HEK293 (cell line): ENCODE results near the gene LMAN2L.
A peak's percentile ranks its signal among the peaks of the same experiment; 100 is the strongest.

Experiments
- CTCF ChIA-PET: fragments of 350-600 bp; formaldehyde crosslinking; extraction: SDS; loops from one replicate; lab custom pipeline; 2021; ENCODE audit warnings: antibody characterized with exemption; lab: Yijun Ruan, JAX
- POLR2A ChIA-PET: fragments of 300-600 bp; formaldehyde crosslinking; extraction: SDS; loops from one replicate; lab custom pipeline; 2020; ENCODE audit warnings: antibody characterized with exemption, inconsistent platforms; lab: Yijun Ruan, JAX
- H3K27ac ChIP-seq: fragments of 200-500 bp; sonication (Bioruptor generic); 2 replicates; pipeline ENCODE4 v1.5.1; 2014; ENCODE audit warnings: low read depth, low read length, control low read depth, inconsistent platforms; ENCODE audit errors: extremely low read depth
- H3K36me3 ChIP-seq, 2 experiments: fragments of 200-500 bp in 1 of 2; sonication (Bioruptor generic) in 1 of 2; 1 replicate in 1 of 2; 2 replicates in 1 of 2; pipeline ENCODE4 v1.5.1; 2014 to 2017; ENCODE audit warnings: inconsistent platforms in 2 of 2, low read length in 2 of 2; ENCODE audit not compliant: control insufficient read depth in 2 of 2, insufficient read depth in 1 of 2
- H3K4me1 ChIP-seq: fragments of 200-500 bp; sonication (Bioruptor generic); 2 replicates; pipeline ENCODE4 v1.5.1; 2014; ENCODE audit warnings: mild to moderate bottlenecking, low read length, inconsistent platforms; ENCODE audit not compliant: control insufficient read depth, insufficient read depth
- H3K4me3 ChIP-seq: 2 replicates; pipeline ENCODE4 v1.5.1; 2011; ENCODE audit warnings: low read depth, mild to moderate bottlenecking, control low read depth, low read length, moderate library complexity
- H3K9me3 ChIP-seq: fragments of 200-500 bp; sonication (Bioruptor generic); 2 replicates; pipeline ENCODE4 v1.5.1; 2014; ENCODE audit warnings: low read depth, low read length, inconsistent platforms; ENCODE audit not compliant: control insufficient read depth, insufficient read depth
- ATF2 ChIP-seq: fragments of 450-650 bp; formaldehyde crosslinking; IDR thresholded peaks from 2 replicates; pipeline ENCODE4 v1.5.1; 2016; ENCODE audit warnings: missing biosample characterization, missing genetic modification characterization, low read depth
- BCL11B ChIP-seq: fragments of 450-650 bp; formaldehyde crosslinking; IDR thresholded peaks from 2 replicates; pipeline ENCODE4 v1.5.1; 2016; ENCODE audit warnings: low read depth, missing biosample characterization, missing genetic modification characterization
- ZFP3 ChIP-seq: fragments of 450-650 bp; formaldehyde crosslinking; IDR thresholded peaks from 2 replicates; pipeline ENCODE4 v1.5.1; 2016; ENCODE audit warnings: low read depth, missing biosample characterization, missing genetic modification characterization
- ZFP41 ChIP-seq: fragments of 450-650 bp; formaldehyde crosslinking; IDR thresholded peaks from 2 replicates; pipeline ENCODE4 v1.5.1; 2016; ENCODE audit warnings: missing biosample characterization, missing genetic modification characterization, borderline replicate concordance
- ZIC2 ChIP-seq: fragments of 450-650 bp; formaldehyde crosslinking; IDR thresholded peaks from 2 replicates; pipeline ENCODE4 v1.5.1; 2016; ENCODE audit warnings: missing biosample characterization, missing genetic modification characterization
- ZNF10 ChIP-seq: fragments of 450-650 bp; formaldehyde crosslinking; IDR thresholded peaks from 2 replicates; pipeline ENCODE4 v1.5.1; 2017; ENCODE audit warnings: missing biosample characterization, missing genetic modification characterization
- ZNF133 ChIP-seq: fragments of 450-650 bp; formaldehyde crosslinking; IDR thresholded peaks from 2 replicates; pipeline ENCODE4 v1.5.1; 2016; ENCODE audit warnings: missing biosample characterization, missing genetic modification characterization
- ZNF26 ChIP-seq: fragments of 450-650 bp; formaldehyde crosslinking; IDR thresholded peaks from 2 replicates; pipeline ENCODE4 v1.5.1; 2016; ENCODE audit warnings: missing biosample characterization, missing genetic modification characterization
- ZNF335 ChIP-seq: fragments of 450-650 bp; formaldehyde crosslinking; conservative IDR thresholded peaks from 2 replicates; pipeline ENCODE4 v1.5.1; 2016; ENCODE audit warnings: missing biosample characterization, missing genetic modification characterization
- ZNF341 ChIP-seq: fragments of 450-650 bp; formaldehyde crosslinking; IDR thresholded peaks from 2 replicates; pipeline ENCODE4; 2016; ENCODE audit warnings: low read depth, missing biosample characterization, missing genetic modification characterization
- ZNF449 ChIP-seq: fragments of 450-650 bp; formaldehyde crosslinking; IDR thresholded peaks from 2 replicates; pipeline ENCODE4 v1.5.1; 2017; ENCODE audit warnings: missing biosample characterization, mild to moderate bottlenecking, missing genetic modification characterization, moderate library complexity
- ZNF510 ChIP-seq: fragments of 450-650 bp; formaldehyde crosslinking; IDR thresholded peaks from 2 replicates; pipeline ENCODE4 v1.5.1; 2018; ENCODE audit warnings: mild to moderate bottlenecking, missing genetic modification characterization, missing biosample characterization; ENCODE audit not compliant: insufficient replicate concordance
- ZNF626 ChIP-seq: fragments of 450-650 bp; sonication (Bioruptor Pico); formaldehyde crosslinking; IDR thresholded peaks from 2 replicates; pipeline ENCODE4 v1.5.1; 2018; ENCODE audit warnings: missing biosample characterization, missing genetic modification characterization, inconsistent platforms
- ZNF792 ChIP-seq: fragments of 450-650 bp; formaldehyde crosslinking; IDR thresholded peaks from 2 replicates; pipeline ENCODE4 v1.5.1; 2016; ENCODE audit warnings: missing biosample characterization, missing genetic modification characterization
- TF ChIP-seq, protein P1 (sequence below): fragments of 450-650 bp; formaldehyde crosslinking; conservative IDR thresholded peaks from 2 replicates; pipeline ENCODE4 v1.5.1; 2016; ENCODE audit warnings: low read depth, missing biosample characterization, missing genetic modification characterization
- TF ChIP-seq, protein P2 (sequence below): fragments of 450-650 bp; formaldehyde crosslinking; IDR thresholded peaks from 2 replicates; pipeline ENCODE4 v1.5.1; 2016; ENCODE audit warnings: missing biosample characterization, missing genetic modification characterization
- TF ChIP-seq, protein P3 (sequence below): fragments of 450-650 bp; formaldehyde crosslinking; IDR thresholded peaks from 2 replicates; pipeline ENCODE4 v1.5.1; 2016; ENCODE audit warnings: missing biosample characterization, missing genetic modification characterization

The LMAN2L gene

DNA sequence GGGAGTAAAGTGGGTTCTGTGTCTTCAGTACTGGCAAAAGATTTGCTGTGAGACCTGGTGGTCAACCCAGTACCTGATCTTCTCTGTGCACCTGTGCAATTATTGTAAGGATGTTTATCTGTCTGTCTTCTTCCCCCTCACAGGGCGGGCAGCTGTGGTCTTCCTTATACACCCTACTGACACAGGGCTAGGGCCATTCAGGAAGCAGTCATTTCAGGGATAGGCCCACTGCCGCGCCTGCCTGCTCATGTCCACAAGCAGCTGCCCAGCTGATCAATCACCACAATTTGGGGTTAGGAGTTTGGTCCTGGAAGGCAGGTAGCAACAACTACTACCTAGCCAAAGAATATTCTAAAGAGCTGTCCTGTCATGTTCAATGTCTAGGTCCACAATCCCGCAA lies 19.7 kb upstream of the LMAN2L start:
- ChIA-PET POLR2A (interaction anchor here (0.9 to 1.7 kb wide), 3 partner anchors 28 to 122 kb away, joined by 3 to 5 read pairs (median 3); partner anchors contain the start of gene KANSL3), CTCF (interaction anchor here (6.8 kb wide), 1 partner anchor 16 kb away, joined by 48 read pairs; no protein-coding TSS in a partner anchor)
- no peaks in the 10 kb centered on the region for H3K9me3 ChIP-seq
- no peak overlapping the region for H3K4me3 ChIP-seq
- H3K36me3 ChIP-seq, result no peaks in the 10 kb centered on the region; a peak in 1 of 3 replicates
- no peak for TF ChIP-seq ZFP41 (tag by site-specific recombination)
- TF ChIP-seq ZNF510, result no peak
- TF ChIP-seq, protein P1, sequence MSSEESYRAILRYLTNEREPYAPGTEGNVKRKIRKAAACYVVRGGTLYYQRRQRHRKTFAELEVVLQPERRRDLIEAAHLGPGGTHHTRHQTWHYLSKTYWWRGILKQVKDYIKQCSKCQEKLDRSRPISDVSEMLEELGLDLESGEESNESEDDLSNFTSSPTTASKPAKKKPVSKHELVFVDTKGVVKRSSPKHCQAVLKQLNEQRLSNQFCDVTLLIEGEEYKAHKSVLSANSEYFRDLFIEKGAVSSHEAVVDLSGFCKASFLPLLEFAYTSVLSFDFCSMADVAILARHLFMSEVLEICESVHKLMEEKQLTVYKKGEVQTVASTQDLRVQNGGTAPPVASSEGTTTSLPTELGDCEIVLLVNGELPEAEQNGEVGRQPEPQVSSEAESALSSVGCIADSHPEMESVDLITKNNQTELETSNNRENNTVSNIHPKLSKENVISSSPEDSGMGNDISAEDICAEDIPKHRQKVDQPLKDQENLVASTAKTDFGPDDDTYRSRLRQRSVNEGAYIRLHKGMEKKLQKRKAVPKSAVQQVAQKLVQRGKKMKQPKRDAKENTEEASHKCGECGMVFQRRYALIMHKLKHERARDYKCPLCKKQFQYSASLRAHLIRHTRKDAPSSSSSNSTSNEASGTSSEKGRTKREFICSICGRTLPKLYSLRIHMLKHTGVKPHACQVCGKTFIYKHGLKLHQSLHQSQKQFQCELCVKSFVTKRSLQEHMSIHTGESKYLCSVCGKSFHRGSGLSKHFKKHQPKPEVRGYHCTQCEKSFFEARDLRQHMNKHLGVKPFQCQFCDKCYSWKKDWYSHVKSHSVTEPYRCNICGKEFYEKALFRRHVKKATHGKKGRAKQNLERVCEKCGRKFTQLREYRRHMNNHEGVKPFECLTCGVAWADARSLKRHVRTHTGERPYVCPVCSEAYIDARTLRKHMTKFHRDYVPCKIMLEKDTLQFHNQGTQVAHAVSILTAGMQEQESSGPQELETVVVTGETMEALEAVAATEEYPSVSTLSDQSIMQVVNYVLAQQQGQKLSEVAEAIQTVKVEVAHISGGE (tag by site-specific recombination), result no peak
- no peak for TF ChIP-seq ZFP3 (tag by site-specific recombination)
- TF ChIP-seq, protein P2, sequence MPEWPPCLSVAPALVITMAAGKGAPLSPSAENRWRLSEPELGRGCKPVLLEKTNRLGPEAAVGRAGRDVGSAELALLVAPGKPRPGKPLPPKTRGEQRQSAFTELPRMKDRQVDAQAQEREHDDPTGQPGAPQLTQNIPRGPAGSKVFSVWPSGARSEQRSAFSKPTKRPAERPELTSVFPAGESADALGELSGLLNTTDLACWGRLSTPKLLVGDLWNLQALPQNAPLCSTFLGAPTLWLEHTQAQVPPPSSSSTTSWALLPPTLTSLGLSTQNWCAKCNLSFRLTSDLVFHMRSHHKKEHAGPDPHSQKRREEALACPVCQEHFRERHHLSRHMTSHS (tag by site-specific recombination), result no peak
- TF ChIP-seq ZNF626, result no peak
- no peak for TF ChIP-seq ZNF341 (tag by site-specific recombination)
- no peak for TF ChIP-seq ZNF449 (tag by site-specific recombination)
- TF ChIP-seq ZIC2, result no peak
- TF ChIP-seq, protein P3, sequence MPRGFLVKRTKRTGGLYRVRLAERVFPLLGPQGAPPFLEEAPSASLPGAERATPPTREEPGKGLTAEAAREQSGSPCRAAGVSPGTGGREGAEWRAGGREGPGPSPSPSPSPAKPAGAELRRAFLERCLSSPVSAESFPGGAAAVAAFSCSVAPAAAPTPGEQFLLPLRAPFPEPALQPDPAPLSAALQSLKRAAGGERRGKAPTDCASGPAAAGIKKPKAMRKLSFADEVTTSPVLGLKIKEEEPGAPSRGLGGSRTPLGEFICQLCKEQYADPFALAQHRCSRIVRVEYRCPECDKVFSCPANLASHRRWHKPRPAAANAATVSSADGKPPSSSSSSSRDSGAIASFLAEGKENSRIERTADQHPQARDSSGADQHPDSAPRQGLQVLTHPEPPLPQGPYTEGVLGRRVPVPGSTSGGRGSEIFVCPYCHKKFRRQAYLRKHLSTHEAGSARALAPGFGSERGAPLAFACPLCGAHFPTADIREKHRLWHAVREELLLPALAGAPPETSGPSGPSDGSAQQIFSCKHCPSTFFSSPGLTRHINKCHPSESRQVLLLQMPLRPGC (tag by site-specific recombination), result no peak
- TF ChIP-seq ZNF792 (tag by site-specific recombination), result no peak
- no peak for TF ChIP-seq BCL11B (tag by site-specific recombination)
- no peak for TF ChIP-seq ATF2 (tag by site-specific recombination)
- no peak for TF ChIP-seq ZNF133 (tag by site-specific recombination)
- no peak for TF ChIP-seq ZNF10 (tag by site-specific recombination)
- no peak overlapping the region for H3K27ac ChIP-seq
- H3K4me1 ChIP-seq, result peaks cover 14% of the 10 kb centered on the region

- H3K27ac ChIP-seq, result no peak overlapping the region
- H3K4me3 ChIP-seq, result no peak overlapping the region
- TF ChIP-seq ZNF26 (tag by site-specific recombination) (no peak), ZNF335 (peak; percentile 53)
- POLR2A ChIA-PET, result no interaction called here
- H3K4me1 ChIP-seq, result peaks cover 11% of the 10 kb centered on the region; the same call in 1 of the 2 replicates
- no peaks in the 10 kb centered on the region for H3K36me3 ChIP-seq
- CTCF ChIA-PET, result interaction anchor here (0.7 kb wide), 4 partner anchors 56 to 193 kb away, joined by 3 to 6 read pairs (median 4); no protein-coding TSS in a partner anchor
- H3K9me3 ChIP-seq, result no peaks in the 10 kb centered on the region
Observed at GRCh38 chr2:96758987-96759386, 19.1 kb upstream of the LMAN2L start.
